Right lobe of liver (tissue), 4 donors: Measurements from ENCODE around the gene EPHA10.

ENCODE experiments used
- CTCF ChIP-seq, 4 donors: fragments of 200-600 bp in 3 of 4; fragments of 450-650 bp in 1 of 4; IDR thresholded peaks; one replicate each; pipeline versions ENCODE4 v1.5.1 to v1.8.0; 2016 to 2022; ENCODE audit warnings: antibody characterized with exemption in 4 of 4, mild to moderate bottlenecking in 2 of 4
- POLR2A ChIP-seq: fragments of 450-650 bp; IDR thresholded peaks from one replicate; pipeline ENCODE4 v1.6.1; 2017; ENCODE audit warnings: antibody characterized with exemption, mild to moderate bottlenecking
- donor health status: DM: no; HTN: no; CAD: no.
- donor health status: DM: no; HTN: no; CAD: no.
- donor health status: DM: no; HTN: yes; CAD: no.

- no peak for TF ChIP-seq CTCF (IDR thresholded peaks at IDR 0.05)
- TF ChIP-seq POLR2A, result no peak
Observed at GRCh38 chr1:37705399-37705798, 59.5 kb downstream of the EPHA10 start.
